Memory B cell (primary cell): ENCODE data around the gene YBX1.

Experiments
- ATAC-seq: fragments of 150-1000 bp; cut with Tn5 transposase; 2 replicates; pipeline ENCODE4 v1.10.0; 2021; ENCODE audit warnings: low read depth, mild to moderate bottlenecking, moderate library complexity
- DNase-seq, 2 donors: peaks; one replicate each; pipeline ENCODE4 v3.0.0; 2022; ENCODE audit warnings: low spot score in 2 of 2
- H3K27ac Mint-ChIP-seq: one replicate; pipeline ENCODE4 v1.8.0; 2022; ENCODE audit warnings: mild to moderate bottlenecking, moderate library complexity, mixed read lengths
- H3K27me3 Mint-ChIP-seq: one replicate; pipeline ENCODE4 v1.8.0; 2022; ENCODE audit warnings: mixed read lengths
- H3K36me3 Mint-ChIP-seq: one replicate; pipeline ENCODE4 v1.8.0; 2022; ENCODE audit warnings: mild to moderate bottlenecking, mixed read lengths
- H3K4me1 Mint-ChIP-seq: one replicate; pipeline ENCODE4 v1.8.0; 2022; ENCODE audit warnings: mixed read lengths
- H3K4me3 Mint-ChIP-seq: one replicate; pipeline ENCODE4 v1.8.0; 2022; ENCODE audit warnings: mild to moderate bottlenecking, moderate library complexity, mixed read lengths
- H3K9me3 Mint-ChIP-seq: one replicate; pipeline ENCODE4 v1.8.0; 2022; ENCODE audit warnings: mixed read lengths

Gene YBX1

GRCh38 chr1:42734201-42735035 is 52.2 kb downstream of the YBX1 start:
- Mint-ChIP-seq H3K9me3 (no peaks in the 10 kb centered on the region), H3K36me3 (no peaks in the 10 kb centered on the region), H3K27me3 (no peaks in the 10 kb centered on the region), H3K4me1 (peaks cover 16% of the 10 kb centered on the region), H3K27ac (no peak overlapping the region), H3K4me3 (no peak overlapping the region)
- DNase-seq (no peak), ATAC-seq (no peak)

- peaks cover 16% of the 10 kb centered on the region for H3K4me1 Mint-ChIP-seq
- DNase-seq (no peak), ATAC-seq (no peak)
- H3K36me3 Mint-ChIP-seq, result no peaks in the 10 kb centered on the region
- no peaks in the 10 kb centered on the region for H3K9me3 Mint-ChIP-seq
- H3K27ac Mint-ChIP-seq, result no peak overlapping the region
- no peak overlapping the region for H3K4me3 Mint-ChIP-seq
- H3K27me3 Mint-ChIP-seq, result no peaks in the 10 kb centered on the region
Observed at GRCh38 chr1:42735056-42735455, 52.8 kb downstream of the YBX1 start.

GRCh38 chr1:42735477-42736105 is 53.4 kb downstream of the YBX1 start:
- no peaks in the 10 kb centered on the region for H3K9me3 Mint-ChIP-seq
- no peak overlapping the region for H3K4me3 Mint-ChIP-seq
- no peak for ATAC-seq
- H3K4me1 Mint-ChIP-seq, result peaks cover 16% of the 10 kb centered on the region
- H3K36me3 Mint-ChIP-seq, result no peaks in the 10 kb centered on the region
- no peak overlapping the region for H3K27ac Mint-ChIP-seq
- no peaks in the 10 kb centered on the region for H3K27me3 Mint-ChIP-seq
- DNase-seq, result no peak

GRCh38 chr1:42736152-42736551 is 53.9 kb downstream of the YBX1 start:
- no peaks in the 10 kb centered on the region for H3K9me3 Mint-ChIP-seq
- peaks cover 16% of the 10 kb centered on the region for H3K4me1 Mint-ChIP-seq
- DNase-seq, result no peak
- no peak overlapping the region for H3K4me3 Mint-ChIP-seq
- H3K36me3 Mint-ChIP-seq, result no peaks in the 10 kb centered on the region
- no peaks in the 10 kb centered on the region for H3K27me3 Mint-ChIP-seq
- no peak overlapping the region for H3K27ac Mint-ChIP-seq
- no peak for ATAC-seq

GRCh38 chr1:42736571-42737200 is 54.5 kb downstream of the YBX1 start:
- H3K27me3 Mint-ChIP-seq, result no peaks in the 10 kb centered on the region
- no peak overlapping the region for H3K27ac Mint-ChIP-seq
- no peak for DNase-seq
- H3K9me3 Mint-ChIP-seq, result no peaks in the 10 kb centered on the region
- peaks cover 13% of the 10 kb centered on the region for H3K4me1 Mint-ChIP-seq
- no peak overlapping the region for H3K4me3 Mint-ChIP-seq
- no peak for ATAC-seq
- H3K36me3 Mint-ChIP-seq, result no peaks in the 10 kb centered on the region

GRCh38 chr1:42737257-42737656 is 55.0 kb downstream of the YBX1 start:
- no peaks in the 10 kb centered on the region for H3K9me3 Mint-ChIP-seq
- H3K4me1 Mint-ChIP-seq, result peaks cover 11% of the 10 kb centered on the region
- DNase-seq (no peak), ATAC-seq (peak; percentile 65)
- peak overlapping the region; percentile 8 for H3K27ac Mint-ChIP-seq
- H3K27me3 Mint-ChIP-seq, result no peaks in the 10 kb centered on the region
- no peaks in the 10 kb centered on the region for H3K36me3 Mint-ChIP-seq
- peak overlapping the region; percentile 1 for H3K4me3 Mint-ChIP-seq

- H3K27me3 Mint-ChIP-seq, result no peaks in the 10 kb centered on the region
- H3K36me3 Mint-ChIP-seq, result no peaks in the 10 kb centered on the region
- H3K9me3 Mint-ChIP-seq, result no peaks in the 10 kb centered on the region
- peak overlapping the region; percentile 8 for H3K27ac Mint-ChIP-seq
- no peak overlapping the region for H3K4me3 Mint-ChIP-seq
- DNase-seq, result no peak
- H3K4me1 Mint-ChIP-seq, result peaks cover 10% of the 10 kb centered on the region
- no peak for ATAC-seq
Observed at GRCh38 chr1:42737986-42738677, 55.9 kb downstream of the YBX1 start.

- Mint-ChIP-seq H3K27ac (no peak overlapping the region), H3K4me1 (peaks cover 10% of the 10 kb centered on the region)
Observed at GRCh38 chr1:42738678-42739226, 56.5 kb downstream of the YBX1 start.

GRCh38 chr1:42739753-42740700 is 57.8 kb downstream of the YBX1 start, which contains the start of gene CLDN19:
Gene CLDN19 (minus strand): TSS chr1:42740236. CDS start chr1:42740063, 173 bp downstream.
- H3K9me3 Mint-ChIP-seq, result no peaks in the 10 kb centered on the region
- no peak within 1 kb of the TSS for H3K4me3 Mint-ChIP-seq
- peaks cover 1% of the 10 kb centered on the region for H3K27me3 Mint-ChIP-seq
- ATAC-seq (no peak), DNase-seq (no peak)
- peaks cover 10% of the 10 kb centered on the region for H3K4me1 Mint-ChIP-seq
- no peaks in the 10 kb centered on the region for H3K36me3 Mint-ChIP-seq
- H3K27ac Mint-ChIP-seq, result no peak within 1 kb of the TSS

More at GRCh38 chr1:42738678-42739226, 56.5 kb downstream of the YBX1 start:
- DNase-seq (no peak), ATAC-seq (no peak)
- Mint-ChIP-seq H3K27me3 (peaks cover 1% of the 10 kb centered on the region), H3K4me3 (no peak overlapping the region), H3K36me3 (no peaks in the 10 kb centered on the region), H3K9me3 (no peaks in the 10 kb centered on the region)

GRCh38 chr1:42740851-42741580 is 58.8 kb downstream of the YBX1 start:
- no peak for ATAC-seq

GRCh38 chr1:42741706-42742105 is 59.5 kb downstream of the YBX1 start:
- no peaks in the 10 kb centered on the region for H3K9me3 Mint-ChIP-seq

More at GRCh38 chr1:42740851-42741580, 58.8 kb downstream of the YBX1 start:
- Mint-ChIP-seq H3K27ac (no peak overlapping the region), H3K9me3 (no peaks in the 10 kb centered on the region), H3K36me3 (no peaks in the 10 kb centered on the region), H3K4me1 (peaks cover 10% of the 10 kb centered on the region), H3K4me3 (no peak overlapping the region), H3K27me3 (peaks cover 1% of the 10 kb centered on the region)
- no peak for DNase-seq

GRCh38 chr1:42742141-42742540 is 59.9 kb downstream of the YBX1 start:
- Mint-ChIP-seq H3K36me3 (no peaks in the 10 kb centered on the region), H3K27ac (no peak overlapping the region), H3K27me3 (peaks cover 1% of the 10 kb centered on the region), H3K4me3 (no peak overlapping the region), H3K4me1 (peaks cover 2% of the 10 kb centered on the region), H3K9me3 (no peaks in the 10 kb centered on the region)
- DNase-seq, result no peak
- ATAC-seq, result no peak

More at GRCh38 chr1:42741706-42742105, 59.5 kb downstream of the YBX1 start:
- ATAC-seq, result no peak
- Mint-ChIP-seq H3K4me3 (no peak overlapping the region), H3K27ac (no peak overlapping the region), H3K27me3 (peaks cover 1% of the 10 kb centered on the region), H3K36me3 (no peaks in the 10 kb centered on the region), H3K4me1 (peaks cover 7% of the 10 kb centered on the region)
- DNase-seq, result no peak
